BE2C (cell line): Measurements from ENCODE around the gene EFCAB6.
A peak's percentile ranks its signal among the peaks of the same experiment; 100 is the strongest.

Experiments
- DNase-seq: peaks from one replicate; pipeline ENCODE4 v3.0.0-alpha.2; 2020
- H3K27me3 ChIP-seq: fragments of 250-450 bp; sonication (Bioruptor Pico); 2 replicates; pipeline ENCODE4 v1.5.1; 2020; ENCODE audit warnings: mild to moderate bottlenecking
- H3K36me3 ChIP-seq: fragments of 250-450 bp; sonication (Bioruptor Pico); 2 replicates; pipeline ENCODE4 v1.5.1; 2020; ENCODE audit warnings: mild to moderate bottlenecking
- H3K4me1 ChIP-seq: fragments of 250-450 bp; sonication (Bioruptor Pico); 2 replicates; pipeline ENCODE4 v1.5.1; 2020
- H3K4me3 ChIP-seq: 2 replicates; pipeline ENCODE4 v1.5.1; 2011; ENCODE audit warnings: low read depth, low read length
- H3K9me3 ChIP-seq: fragments of 250-450 bp; sonication (Bioruptor Pico); 2 replicates; pipeline ENCODE4 v1.5.1; 2020
- TF ChIP-seq, protein P1 (sequence below): IDR thresholded peaks from 2 replicates; pipeline ENCODE4 v1.5.1; 2012; ENCODE audit warnings: mild to moderate bottlenecking, low read depth, low read length

EFCAB6 gene

DNA sequence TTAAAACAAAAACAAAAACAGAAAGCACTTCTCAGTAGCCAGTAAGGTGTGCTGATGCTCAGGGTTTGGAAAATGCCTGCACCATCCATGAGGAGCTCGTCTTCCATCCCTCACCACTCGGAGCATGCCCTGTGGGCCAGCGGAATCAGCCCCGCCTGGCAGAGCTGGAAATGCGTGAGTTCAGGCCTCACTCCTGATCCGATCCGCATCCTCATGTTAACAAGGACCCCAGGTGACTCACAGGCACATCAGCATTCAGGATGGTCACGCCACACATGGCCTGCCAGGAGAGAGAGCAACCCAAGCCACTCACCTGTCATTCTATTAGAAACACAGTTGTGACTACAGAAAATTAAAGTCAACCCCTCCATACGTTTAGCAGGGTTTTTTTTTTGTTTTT lies 211.8 kb downstream of the EFCAB6 start:
- no peaks in the 10 kb centered on the region for H3K9me3 ChIP-seq
- H3K4me3 ChIP-seq = no peak overlapping the region
- TF ChIP-seq, protein P1, sequence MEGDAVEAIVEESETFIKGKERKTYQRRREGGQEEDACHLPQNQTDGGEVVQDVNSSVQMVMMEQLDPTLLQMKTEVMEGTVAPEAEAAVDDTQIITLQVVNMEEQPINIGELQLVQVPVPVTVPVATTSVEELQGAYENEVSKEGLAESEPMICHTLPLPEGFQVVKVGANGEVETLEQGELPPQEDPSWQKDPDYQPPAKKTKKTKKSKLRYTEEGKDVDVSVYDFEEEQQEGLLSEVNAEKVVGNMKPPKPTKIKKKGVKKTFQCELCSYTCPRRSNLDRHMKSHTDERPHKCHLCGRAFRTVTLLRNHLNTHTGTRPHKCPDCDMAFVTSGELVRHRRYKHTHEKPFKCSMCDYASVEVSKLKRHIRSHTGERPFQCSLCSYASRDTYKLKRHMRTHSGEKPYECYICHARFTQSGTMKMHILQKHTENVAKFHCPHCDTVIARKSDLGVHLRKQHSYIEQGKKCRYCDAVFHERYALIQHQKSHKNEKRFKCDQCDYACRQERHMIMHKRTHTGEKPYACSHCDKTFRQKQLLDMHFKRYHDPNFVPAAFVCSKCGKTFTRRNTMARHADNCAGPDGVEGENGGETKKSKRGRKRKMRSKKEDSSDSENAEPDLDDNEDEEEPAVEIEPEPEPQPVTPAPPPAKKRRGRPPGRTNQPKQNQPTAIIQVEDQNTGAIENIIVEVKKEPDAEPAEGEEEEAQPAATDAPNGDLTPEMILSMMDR = no peak
- no peaks in the 10 kb centered on the region for H3K27me3 ChIP-seq
- no peaks in the 10 kb centered on the region for H3K36me3 ChIP-seq
- no peak for DNase-seq
- no peaks in the 10 kb centered on the region for H3K4me1 ChIP-seq

GRCh38 chr22:43592476-43592875 lies 219.6 kb downstream of the EFCAB6 start:
- H3K9me3 ChIP-seq = no peaks in the 10 kb centered on the region
- no peaks in the 10 kb centered on the region for H3K4me1 ChIP-seq
- DNase-seq = peak; percentile 43
- H3K27me3 ChIP-seq = no peaks in the 10 kb centered on the region
- no peaks in the 10 kb centered on the region for H3K36me3 ChIP-seq
- TF ChIP-seq, protein P1 = peak; percentile 55
- no peak overlapping the region for H3K4me3 ChIP-seq

- DNase-seq = no peak
- TF ChIP-seq, protein P1 = no peak
- Histone ChIP-seq H3K4me3 (no peak overlapping the region), H3K9me3 (no peaks in the 10 kb centered on the region), H3K27me3 (no peaks in the 10 kb centered on the region), H3K36me3 (no peaks in the 10 kb centered on the region), H3K4me1 (no peaks in the 10 kb centered on the region)
Measured at GRCh38 chr22:43591380-43591779, 220.7 kb downstream of the EFCAB6 start.

GRCh38 chr22:43587574-43587973 lies 224.5 kb downstream of the EFCAB6 start:
- no peak for DNase-seq
- TF ChIP-seq, protein P1 = no peak
- no peak overlapping the region for H3K4me3 ChIP-seq

GRCh38 chr22:43583501-43583900 lies 228.6 kb downstream of the EFCAB6 start:
- Histone ChIP-seq H3K4me1 (no peaks in the 10 kb centered on the region), H3K9me3 (no peaks in the 10 kb centered on the region), H3K27me3 (peaks cover 18% of the 10 kb centered on the region; the same call in 1 of the 2 replicates), H3K36me3 (no peaks in the 10 kb centered on the region), H3K4me3 (no peak overlapping the region)
- TF ChIP-seq, protein P1 = no peak
- DNase-seq = no peak

More at GRCh38 chr22:43587574-43587973, 224.5 kb downstream of the EFCAB6 start:
- H3K9me3 ChIP-seq = no peaks in the 10 kb centered on the region
- no peaks in the 10 kb centered on the region for H3K36me3 ChIP-seq
- no peaks in the 10 kb centered on the region for H3K4me1 ChIP-seq
- peaks cover 5% of the 10 kb centered on the region; the same call in 1 of the 2 replicates for H3K27me3 ChIP-seq

- Histone ChIP-seq H3K36me3 (no peaks in the 10 kb centered on the region), H3K4me3 (no peak overlapping the region), H3K9me3 (no peaks in the 10 kb centered on the region), H3K27me3 (peaks cover 19% of the 10 kb centered on the region; the same call in 1 of the 2 replicates), H3K4me1 (no peaks in the 10 kb centered on the region)
- no peak for DNase-seq
- TF ChIP-seq, protein P1 = no peak
Measured at GRCh38 chr22:43582394-43582793, 229.7 kb downstream of the EFCAB6 start.
